Measurements from ENCODE around the gene KDM1B.

GRCh38 chr6:18118330-18118729 is 36.9 kb upstream of the KDM1B start:
- TF ChIP-seq EZH2 (IDR thresholded peaks at IDR 0.05; ENCODE audit: low read depth, unreplicated experiment) (no peak), CTCF (conservative IDR thresholded peaks at IDR 0.05; ENCODE audit: low read depth in 2 of 2) (no peak), NANOG (IDR thresholded peaks at IDR 0.05; ENCODE audit: borderline replicate concordance) (no peak), POLR2AphosphoS5 (IDR thresholded peaks at IDR 0.05; ENCODE audit: low read depth) (no peak), REST (IDR thresholded peaks at IDR 0.05; ENCODE audit: unreplicated experiment) (no peak), JUNB (IDR thresholded peaks at IDR 0.05; ENCODE audit: unreplicated experiment) (no peak), CREB1 (CRISPR knock-in tag; IDR thresholded peaks at IDR 0.05; ENCODE audit: low read depth) (no peak), EZH2phosphoT487 (IDR thresholded peaks at IDR 0.05; ENCODE audit: unreplicated experiment) (no peak), ZNF114 (CRISPR knock-in tag; IDR thresholded peaks at IDR 0.05) (no peak), ETS1 (IDR thresholded peaks at IDR 0.05) (no peak)

Measured in GM23338 (cell line).